GM15510 (cell line): ENCODE results near the gene EME2.

Source experiments
- POLR2A ChIP-seq: IDR thresholded peaks from 3 replicates; pipeline ENCODE4 v1.6.1; 2011; ENCODE audit warnings: borderline replicate concordance; ENCODE audit not compliant: insufficient read length; ENCODE audit errors: extremely low read depth

EME2 gene

DNA sequence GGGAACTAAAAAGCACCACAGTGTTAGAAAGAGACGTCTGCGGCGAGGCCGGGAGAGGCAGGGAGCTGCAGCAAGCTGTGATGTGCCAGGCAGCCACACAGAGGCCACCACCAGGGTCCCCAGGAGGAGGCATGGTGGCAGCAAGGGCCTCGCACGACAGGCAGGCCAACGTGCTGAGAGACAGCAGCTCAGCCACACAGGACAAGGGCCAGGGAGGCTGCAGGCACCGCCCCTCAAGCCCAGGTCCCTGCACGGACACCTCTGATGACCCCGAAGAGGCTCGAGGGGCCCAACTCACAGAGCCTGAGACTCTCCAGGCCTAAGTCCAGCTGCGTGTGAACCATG, 48.3 kb downstream of the EME2 start:
- no peak for TF ChIP-seq POLR2A

DNA sequence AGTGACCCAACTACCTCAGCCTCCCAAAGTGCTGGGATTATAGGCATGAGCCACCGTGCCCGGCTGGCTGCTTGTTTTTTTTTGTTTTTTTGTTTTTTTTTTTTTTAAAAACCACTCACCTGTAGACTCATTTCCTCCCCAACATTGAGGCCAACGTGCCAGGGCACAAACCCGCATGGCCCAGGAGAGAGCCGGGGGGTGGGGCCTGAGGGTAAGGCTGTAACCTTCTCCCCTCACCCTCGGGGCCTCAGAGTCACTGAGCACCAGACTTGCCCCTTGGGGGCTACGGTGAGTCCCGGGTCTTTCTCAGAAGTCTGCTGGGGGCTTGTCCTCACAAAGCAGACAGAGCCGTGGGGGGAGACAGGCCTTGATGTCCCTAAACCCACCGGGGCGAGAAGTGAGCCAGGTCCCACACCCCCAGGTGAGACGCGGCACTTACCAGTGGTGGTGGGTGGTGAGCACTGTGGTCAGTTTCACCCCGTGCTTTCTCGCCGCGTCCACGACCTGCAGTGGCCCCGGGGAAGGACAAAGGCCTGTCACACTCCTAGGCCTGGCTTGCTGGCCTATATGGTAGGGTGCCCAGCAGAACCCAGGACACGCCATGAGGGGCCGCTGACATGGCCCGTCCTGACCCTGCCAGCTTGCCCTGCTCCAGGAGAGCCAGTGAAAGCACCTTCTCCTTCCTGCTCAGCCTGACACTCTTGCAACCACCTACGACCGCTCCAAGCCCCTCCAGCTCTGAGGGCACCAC, 49.4 kb downstream of the EME2 start:
- TF ChIP-seq POLR2A = no peak

GRCh38 chr16:1822801-1823200, 50.2 kb downstream of the EME2 start:
- TF ChIP-seq POLR2A = no peak

GRCh38 chr16:1823821-1824220, 51.2 kb downstream of the EME2 start:
- TF ChIP-seq POLR2A = no peak

DNA sequence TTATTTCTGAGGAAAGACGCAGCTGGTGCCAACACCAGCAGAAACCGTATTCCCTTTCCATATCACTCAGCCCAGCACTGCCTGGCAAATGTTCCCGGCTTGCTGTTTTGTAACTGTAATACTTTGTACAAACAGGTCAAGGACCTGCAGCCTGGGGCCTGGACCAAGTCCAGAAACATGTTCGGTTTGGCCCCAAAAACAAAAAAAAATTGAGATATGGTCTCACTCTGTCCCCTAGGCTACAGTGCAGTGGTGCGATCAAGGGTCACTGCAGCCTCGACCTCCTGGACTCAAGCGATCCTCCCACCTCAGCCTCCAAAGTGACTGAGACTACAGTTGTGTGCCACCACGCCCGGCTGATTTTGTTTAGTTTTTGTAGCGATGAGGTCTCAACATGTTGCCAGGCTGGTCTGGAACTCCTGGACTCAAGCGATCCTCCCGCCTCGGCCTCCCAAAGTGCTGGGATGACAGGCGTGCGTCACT, 52.8 kb downstream of the EME2 start:
- TF ChIP-seq POLR2A = no peak
